ENCODE measurements around the gene MTG2. TPM values are rescaled to one million over a fixed set of nuclear protein-coding genes. Genes with fewer than 3 reads are reported as not detected.

Gene MTG2
- total RNA-seq, 1 donor from 2014 or later = 24.0 TPM

GRCh38 chr20:62174021-62174804, 8.6 kb upstream of the MTG2 start:
- DNase-seq (ENCODE audit: low read depth) (no peak), FAIRE-seq (no peak)
- Histone ChIP-seq H3K27me3 (ENCODE audit: control insufficient read depth, insufficient read depth, low read length) (no peaks in the 10 kb centered on the region), H3K36me3 (ENCODE audit: control insufficient read depth, insufficient read depth, low read length) (peaks cover 13% of the 10 kb centered on the region), H3K4me3 (ENCODE audit: low read depth, low read length) (no peak overlapping the region)
- TF ChIP-seq CTCF (IDR thresholded peaks at IDR 0.05; ENCODE audit: insufficient read depth, low read length, severe bottlenecking) = no peak

GRCh38 chr20:62174870-62175624, 7.8 kb upstream of the MTG2 start:
- no peak overlapping the region for H3K4me3 ChIP-seq (ENCODE audit: low read depth, low read length)
- peaks cover 13% of the 10 kb centered on the region for H3K36me3 ChIP-seq (ENCODE audit: control insufficient read depth, insufficient read depth, low read length)
- DNase-seq (ENCODE audit: low read depth) = no peak
- H3K27me3 ChIP-seq (ENCODE audit: control insufficient read depth, insufficient read depth, low read length) = no peaks in the 10 kb centered on the region
- FAIRE-seq = no peak
- no peak for TF ChIP-seq CTCF (IDR thresholded peaks at IDR 0.05; ENCODE audit: insufficient read depth, low read length, severe bottlenecking)

GRCh38 chr20:62175711-62176110, 7.1 kb upstream of the MTG2 start:
- peaks cover 13% of the 10 kb centered on the region for H3K36me3 ChIP-seq (ENCODE audit: control insufficient read depth, insufficient read depth, low read length)
- FAIRE-seq (no peak), DNase-seq (ENCODE audit: low read depth) (no peak)
- H3K27me3 ChIP-seq (ENCODE audit: control insufficient read depth, insufficient read depth, low read length) = no peaks in the 10 kb centered on the region
- H3K4me3 ChIP-seq (ENCODE audit: low read depth, low read length) = no peak overlapping the region
- TF ChIP-seq CTCF (IDR thresholded peaks at IDR 0.05; ENCODE audit: insufficient read depth, low read length, severe bottlenecking) = no peak

- Histone ChIP-seq H3K36me3 (ENCODE audit: control insufficient read depth, insufficient read depth, low read length) (peaks cover 13% of the 10 kb centered on the region), H3K4me3 (ENCODE audit: low read depth, low read length) (no peak overlapping the region), H3K27me3 (ENCODE audit: control insufficient read depth, insufficient read depth, low read length) (no peaks in the 10 kb centered on the region)
- no peak for FAIRE-seq
- DNase-seq (ENCODE audit: low read depth) = no peak
- TF ChIP-seq CTCF (IDR thresholded peaks at IDR 0.05; ENCODE audit: insufficient read depth, low read length, severe bottlenecking) = no peak
Observed at GRCh38 chr20:62176866-62177265, 6.0 kb upstream of the MTG2 start.

GRCh38 chr20:62177307-62177706, 5.5 kb upstream of the MTG2 start:
- Histone ChIP-seq H3K27me3 (ENCODE audit: control insufficient read depth, insufficient read depth, low read length) (no peaks in the 10 kb centered on the region), H3K4me3 (ENCODE audit: low read depth, low read length) (no peak overlapping the region), H3K36me3 (ENCODE audit: control insufficient read depth, insufficient read depth, low read length) (peaks cover 13% of the 10 kb centered on the region)
- FAIRE-seq = no peak
- no peak for DNase-seq (ENCODE audit: low read depth)
- no peak for TF ChIP-seq CTCF (IDR thresholded peaks at IDR 0.05; ENCODE audit: insufficient read depth, low read length, severe bottlenecking)

Measured in bronchial epithelial cell (primary cell).